T-helper 2 cell (primary cell): ENCODE data around the gene ZNF536.
"Not testable (repeated sequence)": the region's sequence is repeated elsewhere in the genome, so short reads cannot be mapped to it uniquely, and the experiment has no call there.

ENCODE experiments used
- DNase-seq, 5 experiments: peaks; one replicate each; pipeline versions ENCODE4 v3.0.0 to v3.0.0-alpha.2; 2012 to 2022

ZNF536 gene

DNA sequence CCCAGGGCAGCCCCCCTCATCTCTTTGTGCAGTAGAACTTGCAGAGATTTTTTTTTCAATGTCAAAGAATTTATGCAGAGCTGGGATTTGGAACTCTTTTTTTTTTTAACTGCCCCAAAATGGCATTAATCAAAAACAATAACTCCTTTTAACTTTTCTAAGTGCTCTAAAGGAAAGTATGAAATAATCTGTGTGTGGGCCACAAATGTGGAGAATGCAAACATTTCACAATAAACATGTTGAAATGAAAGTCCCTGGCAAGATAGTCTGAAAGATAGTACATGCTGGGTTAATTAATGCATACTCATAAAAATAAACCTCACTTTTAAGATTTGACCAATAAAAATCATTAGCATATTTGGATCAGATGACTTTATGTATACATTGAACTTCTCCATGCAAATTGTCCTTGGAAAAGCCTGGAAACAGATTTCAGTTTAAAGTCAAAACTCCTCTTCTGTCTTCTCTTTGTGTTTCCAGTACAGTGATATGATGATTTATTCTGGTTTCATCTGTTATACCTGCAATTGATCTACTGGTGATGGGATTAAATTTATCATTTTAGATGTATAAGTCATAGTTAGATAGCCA lies 30.5 kb upstream of the ZNF536 start:
- DNase-seq: no peak

DNA sequence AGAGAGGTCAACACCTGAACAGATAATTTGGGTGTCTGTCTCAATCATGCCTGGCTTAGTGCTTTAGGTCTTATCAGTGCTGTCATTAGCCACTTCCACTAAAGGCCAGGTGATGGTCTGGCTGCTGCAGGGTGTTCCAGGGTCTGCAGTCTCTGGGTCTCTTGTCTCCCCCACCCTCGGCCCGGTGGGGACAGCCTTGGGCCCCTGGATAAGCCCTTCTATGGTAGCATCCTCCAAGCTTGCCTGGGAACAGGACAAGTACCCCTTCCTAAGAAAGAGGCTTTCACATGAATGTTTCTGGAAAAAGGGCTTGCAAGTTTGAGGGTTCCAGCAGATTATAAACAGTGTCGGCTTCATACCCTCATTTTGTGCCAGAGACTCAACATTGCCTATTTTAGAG lies 29.3 kb upstream of the ZNF536 start:
- DNase-seq: no peak

DNA sequence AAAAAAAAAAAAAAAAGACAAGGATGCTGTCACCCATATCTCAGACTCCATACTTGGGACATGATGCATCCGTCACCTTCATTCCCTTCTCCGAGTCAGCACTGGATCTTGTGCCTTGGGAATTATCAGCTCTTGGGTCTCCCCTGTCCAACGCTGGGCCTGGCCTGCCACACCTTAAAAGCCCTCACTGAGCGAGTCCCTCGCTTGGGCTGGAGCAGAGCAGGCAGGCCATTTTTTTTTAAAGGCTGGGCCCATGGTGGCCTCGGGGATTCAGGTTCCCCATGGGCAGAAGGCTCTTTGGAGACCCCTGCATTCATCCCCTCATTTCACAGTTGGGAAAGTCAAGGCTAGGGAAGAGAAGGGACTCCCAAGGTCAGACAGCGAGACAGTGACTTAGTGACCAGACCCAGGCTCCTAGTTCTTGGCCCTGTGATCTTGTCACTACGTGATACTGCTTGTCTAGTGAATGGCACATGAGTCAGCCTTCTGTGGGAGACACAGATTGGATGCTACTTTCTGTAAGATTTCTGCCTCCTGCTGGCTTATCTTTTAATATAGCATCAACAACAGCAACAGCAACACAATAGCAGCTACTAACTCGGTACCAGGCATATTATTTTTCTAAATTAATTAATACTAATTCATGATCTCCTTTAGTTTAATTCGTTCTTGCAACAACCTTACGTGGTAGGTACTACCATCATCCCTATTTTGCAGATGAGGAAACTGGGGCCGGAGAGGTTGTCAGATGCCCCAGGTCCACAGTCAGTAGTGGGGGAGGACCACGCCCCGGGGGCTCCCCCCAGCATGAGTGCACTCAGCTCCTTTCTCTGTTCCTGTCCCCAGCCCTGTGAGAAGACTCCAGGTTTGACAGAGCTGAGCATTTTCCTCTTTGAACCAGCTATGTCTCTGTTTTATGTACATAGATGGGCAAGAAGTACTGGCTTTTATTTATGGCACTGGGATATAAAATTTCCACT lies 27.4 kb upstream of the ZNF536 start:
- DNase-seq: no peak

DNA sequence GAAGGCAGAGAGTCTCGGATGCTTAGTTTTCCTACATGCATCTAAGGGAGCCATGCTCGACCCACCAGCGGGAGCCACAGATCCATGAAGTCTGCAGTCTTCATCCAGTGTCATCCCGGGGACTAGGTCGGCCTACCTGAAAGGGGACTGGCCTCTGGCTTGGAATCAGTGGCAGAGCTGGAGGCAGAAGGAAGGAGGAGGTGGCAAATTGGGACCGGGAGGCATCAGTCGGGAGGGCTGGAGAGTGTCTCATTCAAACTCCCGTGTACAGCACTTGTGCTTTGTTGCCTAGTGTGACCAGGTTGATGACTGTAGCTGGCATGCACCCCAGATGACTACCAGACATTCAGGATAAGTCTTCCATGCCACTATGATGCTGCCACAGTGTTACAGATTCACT lies 26.5 kb upstream of the ZNF536 start:
- DNase-seq: no peak

DNA sequence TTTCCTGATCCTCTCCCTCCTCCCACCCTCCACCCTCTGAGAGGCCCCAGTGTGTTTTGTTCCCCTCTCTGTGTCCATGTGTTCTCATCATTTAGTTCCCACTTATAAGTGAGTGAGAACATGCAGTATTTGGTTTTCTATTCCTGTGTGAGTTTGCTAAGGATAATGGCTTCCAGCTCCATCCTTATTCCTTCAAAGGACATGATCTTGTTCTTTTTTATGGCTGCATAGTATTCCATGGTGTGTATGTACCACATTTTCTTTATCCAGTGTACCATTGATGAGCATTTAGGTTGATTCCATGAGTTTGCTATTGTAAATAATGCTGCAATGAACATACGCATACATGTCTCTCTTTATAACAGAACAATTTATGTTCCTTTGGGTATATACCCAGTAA lies 25.7 kb upstream of the ZNF536 start:
- DNase-seq: not testable (repeated sequence)

DNA sequence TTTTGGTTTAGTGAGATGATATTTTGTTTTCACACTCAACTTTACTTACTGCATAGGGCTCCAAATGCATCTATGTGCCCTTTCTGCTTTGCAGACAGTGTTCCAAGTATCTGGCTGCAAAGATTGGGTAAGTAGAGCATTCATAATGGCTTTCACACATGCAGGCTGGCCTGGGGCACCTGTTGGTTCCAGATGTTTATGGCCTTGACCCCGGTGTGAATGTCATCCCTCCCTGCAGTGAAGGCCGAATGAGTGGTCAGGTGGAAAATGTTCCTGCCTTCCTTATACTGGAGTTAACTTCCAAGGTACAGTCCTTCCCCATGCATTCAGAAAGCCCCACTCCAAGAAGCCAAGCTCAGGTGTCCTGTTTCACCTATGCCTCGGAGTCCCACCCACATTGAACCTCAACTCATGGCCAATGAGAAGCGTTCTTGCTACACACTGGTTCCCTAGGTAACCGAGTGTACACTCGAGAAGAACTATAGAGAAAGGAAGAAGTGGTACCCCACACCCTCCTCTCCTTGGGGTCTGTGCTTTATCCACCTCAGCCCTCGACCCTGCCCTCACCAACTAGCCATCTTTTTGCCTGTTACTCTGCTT lies 23.0 kb upstream of the ZNF536 start:
- no peak for DNase-seq

DNA sequence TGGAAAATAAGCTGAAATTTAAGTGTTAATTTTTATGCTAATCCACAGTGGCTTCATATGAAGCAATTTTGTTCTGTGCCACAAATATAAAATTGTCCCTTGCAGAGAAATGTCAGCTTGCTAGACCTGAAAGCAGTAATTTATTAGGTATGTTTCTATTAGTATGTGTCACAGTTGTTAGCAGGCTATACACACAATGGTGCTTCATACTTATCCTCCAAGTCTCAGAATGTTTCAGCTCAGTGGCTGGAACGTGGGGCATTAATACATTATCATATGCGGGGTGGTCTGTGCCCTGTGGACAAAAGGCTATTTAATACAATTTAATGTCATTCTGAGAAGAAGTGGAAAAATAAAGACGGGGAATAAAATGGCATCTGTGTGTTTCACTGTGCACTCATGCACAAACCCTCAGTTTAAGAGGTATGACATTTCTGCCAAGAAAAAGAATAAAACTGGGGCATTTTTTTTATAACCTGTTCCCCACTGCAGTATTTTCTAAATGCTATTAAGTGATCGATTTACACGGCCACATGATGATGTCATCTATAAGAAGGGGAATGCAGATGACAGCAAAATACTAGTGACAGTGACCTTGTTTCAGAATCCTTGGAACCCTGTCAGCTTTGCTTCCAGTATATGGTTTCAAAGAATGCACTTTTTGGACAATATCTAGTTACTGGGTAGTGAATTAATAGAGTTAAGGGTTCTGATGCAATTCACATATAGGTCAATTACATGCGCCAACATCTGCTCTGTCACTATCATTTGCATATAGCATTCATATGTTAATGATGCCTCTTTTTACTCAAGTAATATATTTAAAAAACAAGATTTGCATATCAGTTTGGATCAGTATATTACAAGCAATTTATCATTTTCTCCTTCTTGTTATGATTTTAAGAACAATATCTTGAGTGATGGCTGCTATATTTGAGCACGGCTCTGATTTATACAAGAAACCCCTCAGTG lies 21.2 kb upstream of the ZNF536 start:
- no peak for DNase-seq

DNA sequence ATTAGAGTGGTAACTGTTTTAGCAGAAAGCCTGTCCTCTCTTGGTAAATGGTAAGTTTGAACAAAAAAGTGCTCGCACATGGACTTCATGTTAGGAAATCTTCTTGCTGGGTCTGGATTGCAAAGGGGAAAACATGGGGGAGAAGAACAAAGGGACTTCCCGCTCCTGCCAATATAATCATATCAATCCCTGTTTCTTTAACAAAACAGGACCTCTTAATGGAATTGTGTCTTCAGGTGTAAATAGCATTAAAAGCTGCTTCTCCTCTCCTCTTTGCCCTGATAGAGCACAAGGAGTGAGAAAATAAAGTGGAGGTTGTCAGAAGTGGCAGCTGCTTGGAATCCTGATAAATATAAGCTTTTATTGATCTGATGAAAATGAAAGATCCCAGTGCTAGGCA lies 20.4 kb upstream of the ZNF536 start:
- DNase-seq: no peak

DNA sequence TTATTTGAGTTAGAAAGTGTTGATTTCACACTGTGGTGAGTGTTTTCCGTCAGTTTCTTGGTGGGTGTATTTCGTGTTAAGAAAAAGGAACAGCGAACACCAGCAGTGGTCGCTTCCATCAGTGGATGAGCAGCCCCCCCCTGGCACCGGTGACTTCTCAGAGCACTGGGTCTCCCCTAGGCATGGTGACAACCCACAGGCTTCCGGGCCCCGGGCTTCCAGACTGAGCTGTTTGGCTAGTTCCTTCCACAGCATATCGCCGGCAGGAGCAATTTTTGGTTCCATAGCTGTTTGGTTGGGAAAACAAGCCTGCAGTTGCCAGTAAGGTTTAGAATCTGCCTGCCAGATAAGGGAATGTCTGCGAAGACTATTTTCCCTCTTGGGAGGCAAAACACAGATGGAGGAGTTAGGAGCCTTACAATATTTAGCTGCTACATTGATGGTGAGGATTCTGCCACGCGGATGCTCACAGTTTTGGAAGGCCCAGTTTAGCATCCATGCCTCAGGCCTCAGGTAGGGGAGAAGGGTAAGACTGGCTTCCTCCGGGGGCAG lies 18.7 kb upstream of the ZNF536 start:
- no peak for DNase-seq

DNA sequence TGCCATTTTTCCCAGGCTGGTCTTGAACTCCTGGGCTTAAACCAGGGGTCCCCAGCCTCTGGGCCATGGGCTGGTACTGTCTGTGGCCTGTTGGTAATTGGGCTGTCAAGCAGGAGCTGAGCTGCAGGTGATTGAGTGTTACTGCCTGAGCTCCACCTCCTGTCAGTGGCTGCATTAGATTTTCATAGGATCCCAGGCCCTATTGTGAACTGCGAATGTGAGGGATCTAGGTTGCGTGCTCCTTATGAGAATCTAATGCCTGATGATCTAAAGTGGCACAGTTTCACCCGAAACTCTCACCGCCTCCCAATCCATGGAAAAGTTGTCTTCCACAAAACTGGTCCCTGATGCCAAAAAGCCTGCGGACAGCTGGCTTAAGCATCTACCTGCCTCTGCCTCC lies 16.6 kb upstream of the ZNF536 start:
- DNase-seq: no peak

DNA sequence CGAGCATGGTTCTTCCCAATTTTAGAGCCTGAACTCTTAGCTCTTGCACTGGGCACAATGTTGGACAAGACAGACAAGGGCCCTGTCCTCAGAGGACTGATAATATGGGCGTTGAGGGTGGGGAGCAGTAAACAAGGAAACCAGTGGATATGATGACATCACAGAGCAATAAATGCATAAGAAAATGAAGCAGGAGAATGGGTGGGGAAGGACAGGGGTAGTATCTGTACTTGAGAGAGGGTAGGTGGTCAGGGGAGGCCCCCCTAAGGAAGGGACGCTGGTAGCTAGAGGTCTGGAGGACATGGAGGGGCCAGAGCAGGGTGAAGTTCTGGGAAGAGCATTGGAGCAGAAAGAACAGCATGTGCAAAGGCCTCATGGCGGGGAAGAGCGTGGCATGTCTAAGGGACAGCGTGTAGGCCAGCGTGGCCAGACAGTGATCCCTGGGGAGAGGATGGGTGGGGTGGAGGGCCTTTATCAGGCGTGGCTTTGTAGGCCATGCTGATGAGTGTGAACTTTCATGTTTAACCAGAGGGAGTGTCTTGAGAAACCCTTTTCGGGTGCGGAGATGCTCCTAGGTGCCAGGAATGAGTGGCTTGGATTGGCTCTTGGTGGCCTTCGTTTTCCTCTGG lies 15.1 kb upstream of the ZNF536 start:
- no peak for DNase-seq

DNA sequence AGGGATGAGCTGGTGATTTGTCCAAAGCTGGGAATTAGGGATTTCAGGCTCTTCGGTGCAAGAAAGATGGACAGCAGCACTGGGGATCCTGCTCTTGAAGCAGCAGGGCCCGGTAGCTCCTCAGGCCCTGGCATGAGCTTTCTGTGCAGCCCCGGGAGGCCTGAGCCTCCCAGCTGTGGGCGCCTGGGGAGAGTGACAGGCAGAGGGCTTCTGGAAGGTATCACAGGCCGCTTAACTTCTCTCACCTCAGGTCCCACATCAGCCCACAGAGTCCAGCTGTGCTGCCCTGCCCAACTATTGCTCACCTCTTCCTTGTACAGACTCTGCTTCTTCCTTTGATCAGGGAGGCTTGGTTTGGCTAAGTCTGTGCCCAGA lies 14.6 kb upstream of the ZNF536 start:
- DNase-seq: no peak

DNA sequence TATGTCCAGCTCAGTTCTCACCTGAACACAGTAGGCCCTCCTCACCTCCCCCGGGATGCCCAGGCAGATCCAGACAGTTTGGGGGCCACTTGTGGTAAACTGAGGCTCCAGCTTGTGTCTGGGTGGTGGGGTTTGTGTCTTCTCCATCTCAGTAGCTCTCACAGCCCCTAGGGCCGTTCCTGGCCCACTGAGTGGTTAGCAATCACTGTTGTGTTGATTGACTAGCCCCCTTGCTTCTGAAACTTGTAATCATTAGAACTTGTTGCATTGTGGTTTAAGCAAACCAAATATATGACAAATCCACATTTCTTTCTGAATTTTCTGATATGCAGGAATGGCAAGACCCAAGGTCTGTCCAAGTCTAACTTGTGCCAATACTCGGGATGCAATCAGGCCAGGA lies 13.9 kb upstream of the ZNF536 start:
- DNase-seq: no peak

DNA sequence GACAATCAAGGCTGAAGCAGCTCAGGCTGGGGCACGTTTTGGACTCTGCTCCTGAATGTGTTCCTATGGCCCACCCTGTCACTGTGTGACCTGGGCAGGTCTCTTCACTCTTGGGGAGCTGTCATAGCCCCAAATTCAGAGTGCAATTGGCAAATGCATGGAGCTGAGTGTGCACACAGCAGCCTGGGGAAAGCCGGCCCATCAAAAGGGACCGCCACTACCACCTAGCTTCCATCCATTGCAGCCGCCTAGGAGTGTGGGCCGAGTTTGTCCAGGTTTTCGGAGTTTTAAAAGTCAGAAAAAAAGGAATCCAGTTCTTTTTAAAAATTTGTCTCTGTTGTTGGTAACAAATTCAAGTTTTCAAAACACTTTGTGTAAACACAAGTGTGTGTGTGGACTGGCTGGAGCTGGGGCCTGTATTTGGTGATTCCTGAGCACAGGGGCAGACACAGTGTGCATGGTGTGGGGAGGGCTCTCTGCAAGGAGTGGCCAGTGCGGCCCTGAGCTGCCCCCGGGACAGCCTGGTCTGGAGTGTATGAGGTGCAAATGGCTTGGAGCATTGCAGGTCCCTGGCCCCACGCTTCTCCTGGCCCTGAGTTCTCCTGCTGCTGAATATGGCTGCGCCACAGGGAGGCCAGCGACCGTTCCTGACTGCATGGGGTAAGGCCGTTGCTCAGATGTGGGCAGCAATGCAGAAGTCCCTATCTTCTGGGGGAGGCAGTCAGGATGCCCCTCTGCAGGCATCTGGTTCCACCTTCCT lies 13.2 kb upstream of the ZNF536 start:
- no peak for DNase-seq

DNA sequence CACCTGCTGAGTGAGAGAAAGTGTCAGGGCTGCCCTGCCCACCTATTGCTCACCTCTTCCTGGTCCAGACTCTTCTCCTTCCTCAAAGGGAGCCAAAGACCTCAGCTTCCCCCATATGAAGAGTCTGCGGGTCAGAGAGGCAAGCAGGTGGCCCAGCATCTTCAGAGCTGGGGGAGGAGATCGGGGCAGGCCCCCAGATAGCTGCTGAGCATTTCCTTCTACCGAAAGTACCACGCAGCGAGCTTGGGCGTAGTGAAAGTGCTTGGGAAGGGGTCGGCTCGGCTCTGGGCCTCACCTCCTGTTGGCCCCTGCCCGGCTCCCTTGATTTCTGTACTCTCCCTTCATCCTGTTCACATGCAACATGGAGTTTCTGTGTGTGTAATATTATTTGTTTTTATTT lies 12.2 kb upstream of the ZNF536 start:
- DNase-seq: no peak

DNA sequence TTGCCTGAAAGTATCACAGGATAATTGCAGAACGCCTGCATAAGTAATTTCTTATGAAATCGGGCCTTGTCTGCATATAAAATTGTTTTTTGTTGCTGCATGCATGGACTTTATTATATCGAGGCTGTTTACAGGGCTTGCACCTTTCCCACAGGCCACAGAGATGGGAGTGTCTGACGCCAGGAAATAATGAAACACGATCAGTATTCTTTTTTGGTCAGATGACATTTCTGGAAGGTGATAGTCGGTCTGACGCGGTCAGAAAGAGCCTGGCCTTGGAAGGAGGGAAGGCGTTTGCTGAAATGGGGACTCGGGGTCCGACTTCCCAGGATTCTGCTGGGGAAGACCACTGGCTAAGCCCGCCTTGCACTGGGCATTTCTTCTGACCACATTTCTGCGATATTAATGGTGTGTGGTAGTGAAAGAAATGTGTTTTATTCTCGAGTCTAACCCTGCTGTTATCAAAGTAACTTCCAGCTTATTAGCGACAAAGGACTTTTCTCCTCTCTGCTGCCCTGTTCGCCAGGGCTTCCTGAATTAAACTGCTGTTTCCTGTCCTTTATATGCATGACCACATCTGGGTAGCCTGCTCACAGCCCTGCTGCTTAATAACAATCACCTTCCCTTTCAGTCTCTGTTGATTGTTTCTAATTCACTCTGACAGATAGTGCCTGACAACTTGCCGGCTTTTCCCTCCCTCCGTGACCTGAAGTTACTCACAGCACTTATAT lies 11.6 kb upstream of the ZNF536 start:
- DNase-seq: no peak

DNA sequence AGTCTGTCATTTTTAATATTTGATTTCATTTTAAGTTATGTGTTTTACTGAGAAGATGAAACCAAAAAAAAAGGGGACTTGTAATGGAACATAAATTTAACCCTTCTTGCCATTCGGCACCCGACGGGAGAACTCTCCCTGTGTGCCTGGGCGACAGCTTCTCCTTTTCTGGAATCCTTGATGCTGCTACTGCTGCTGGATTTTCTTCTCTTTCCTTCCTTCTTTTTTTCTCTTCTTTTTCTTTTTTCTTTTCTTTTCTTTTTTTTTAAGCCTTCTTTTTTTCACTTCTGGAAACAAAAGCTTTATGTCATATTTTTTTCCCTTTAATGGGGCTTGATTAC lies 11.1 kb upstream of the ZNF536 start:
- DNase-seq: no peak

DNA sequence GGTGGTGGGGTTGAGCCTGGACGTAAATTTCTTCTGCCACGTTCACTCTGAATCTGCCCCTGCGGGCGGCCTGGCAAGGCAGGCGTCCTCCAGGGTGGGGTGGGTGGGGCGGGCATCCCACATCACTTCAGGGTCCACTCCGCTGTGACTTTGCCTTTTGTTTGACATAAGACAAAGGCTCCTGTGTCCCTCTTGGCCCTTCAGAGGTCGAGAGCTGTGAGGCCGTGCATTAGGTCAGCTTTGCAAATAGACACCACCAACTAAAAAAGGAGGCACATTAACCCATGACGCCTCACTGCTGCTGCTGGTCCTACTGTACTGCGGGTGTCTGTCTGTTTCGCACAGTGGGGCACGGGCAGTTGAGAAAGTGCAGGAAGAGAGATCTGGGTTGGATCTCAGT lies 10.5 kb upstream of the ZNF536 start:
- no peak for DNase-seq

DNA sequence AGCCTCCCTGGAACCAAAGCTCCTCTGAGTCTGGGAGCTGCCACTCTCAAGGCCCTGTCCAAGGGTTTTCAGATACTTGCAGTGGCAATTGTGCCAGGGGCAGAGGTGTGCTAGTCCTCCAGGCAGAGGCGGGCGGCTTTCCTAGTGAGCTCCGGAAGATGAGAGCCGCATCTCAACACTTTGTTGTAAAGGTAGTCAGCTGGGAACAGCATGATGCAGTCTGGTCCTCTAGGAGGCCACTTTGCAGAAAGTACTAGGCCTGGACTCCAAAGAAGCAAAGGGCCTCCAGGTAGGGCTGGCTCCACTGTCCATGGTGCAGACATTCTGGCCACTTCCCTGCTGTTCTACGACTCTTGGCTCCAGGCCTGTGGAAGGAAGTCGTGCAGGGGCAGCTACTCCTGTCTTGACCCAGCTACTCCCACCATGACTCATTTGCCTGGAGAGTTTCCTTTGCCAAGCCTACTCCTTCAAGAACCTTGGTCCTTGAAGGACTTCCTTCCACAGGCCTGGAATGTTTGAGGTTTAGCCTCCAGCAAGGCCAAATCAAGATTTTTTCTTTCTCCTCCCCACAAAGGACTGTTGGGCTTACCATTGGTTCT lies 9.9 kb upstream of the ZNF536 start:
- DNase-seq: no peak

DNA sequence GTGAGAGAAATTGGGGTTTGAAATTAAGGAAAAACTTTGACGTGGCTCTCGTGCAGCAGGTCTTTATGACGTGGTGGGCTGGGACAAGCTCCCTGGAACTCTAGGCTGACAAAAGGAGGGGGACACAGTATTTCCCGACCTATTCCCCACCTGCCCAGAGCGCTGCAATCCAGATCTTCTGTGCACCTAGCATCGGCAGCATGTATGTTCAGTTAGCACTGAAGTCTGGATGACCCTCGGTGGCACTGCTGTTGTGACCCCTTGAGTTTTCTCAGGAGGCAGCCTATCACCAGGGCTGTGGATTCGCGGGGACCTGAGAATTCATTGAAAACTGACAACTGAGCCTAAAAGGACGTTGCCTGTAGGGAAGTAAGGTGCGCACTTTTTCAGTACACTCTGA lies 9.1 kb upstream of the ZNF536 start:
- DNase-seq: no peak
